ENCODE measurements around the gene GSPT2.
"Not testable (repeated sequence)": the region's sequence is repeated elsewhere in the genome, so short reads cannot be mapped to it uniquely, and the experiment has no call there.

GSPT2 gene

GRCh38 chrX:51743179-51743957 lies at the start of gene GSPT2:
TSS of gene GSPT2 (plus strand) at chrX:51743442. CDS start at chrX:51743627, 185 bp downstream.
- H3K36me3 ChIP-seq (ENCODE audit: control insufficient read depth, insufficient read depth, low read length), result no peaks in the 10 kb centered on the region
- H3K4me3 ChIP-seq (ENCODE audit: low read length), result peak within 1 kb of the TSS; percentile 70
- H3K27ac ChIP-seq (ENCODE audit: low read depth, low read length), result peak within 1 kb of the TSS; percentile 11
- no peaks in the 10 kb centered on the region for H3K4me1 ChIP-seq (ENCODE audit: control insufficient read depth, insufficient read depth, low read length)
- no peak within 1 kb of the TSS for H3K9ac ChIP-seq (ENCODE audit: low read length)
- no peaks in the 10 kb centered on the region for H3K27me3 ChIP-seq (ENCODE audit: control insufficient read depth, insufficient read depth, low read length)

GRCh38 chrX:51694254-51694653 lies 49.0 kb upstream of the GSPT2 start:
- Histone ChIP-seq H3K4me1 (ENCODE audit: control insufficient read depth, insufficient read depth, low read length) (no peaks in the 10 kb centered on the region), H3K27me3 (ENCODE audit: control insufficient read depth, insufficient read depth, low read length) (peaks cover 2% of the 10 kb centered on the region), H3K9ac (ENCODE audit: low read length) (no peak overlapping the region), H3K4me3 (ENCODE audit: low read length) (no peak overlapping the region), H3K27ac (ENCODE audit: low read depth, low read length) (no peak overlapping the region), H3K36me3 (ENCODE audit: control insufficient read depth, insufficient read depth, low read length) (no peaks in the 10 kb centered on the region)

GRCh38 chrX:51697397-51697796 lies 45.8 kb upstream of the GSPT2 start:
- Histone ChIP-seq H3K27me3 (ENCODE audit: control insufficient read depth, insufficient read depth, low read length) (peaks cover 2% of the 10 kb centered on the region), H3K9ac (ENCODE audit: low read length) (no peak overlapping the region), H3K4me1 (ENCODE audit: control insufficient read depth, insufficient read depth, low read length) (no peaks in the 10 kb centered on the region), H3K36me3 (ENCODE audit: control insufficient read depth, insufficient read depth, low read length) (no peaks in the 10 kb centered on the region), H3K4me3 (ENCODE audit: low read length) (no peak overlapping the region), H3K27ac (ENCODE audit: low read depth, low read length) (no peak overlapping the region)

GRCh38 chrX:51710277-51711164 lies 32.7 kb upstream of the GSPT2 start, which contains the start of gene CENPVL1:
TSS of gene CENPVL1 (plus strand) at chrX:51710512. CDS start at chrX:51710512, 0 bp downstream.
- H3K4me3 ChIP-seq (ENCODE audit: low read length); H3K27ac ChIP-seq (ENCODE audit: low read depth, low read length); H3K4me1 ChIP-seq (ENCODE audit: control insufficient read depth, insufficient read depth, low read length); H3K36me3 ChIP-seq (ENCODE audit: control insufficient read depth, insufficient read depth, low read length); H3K27me3 ChIP-seq (ENCODE audit: control insufficient read depth, insufficient read depth, low read length); H3K9ac ChIP-seq (ENCODE audit: low read length): not testable (repeated sequence)

- not testable (repeated sequence) for H3K36me3 ChIP-seq (ENCODE audit: control insufficient read depth, insufficient read depth, low read length); H3K27me3 ChIP-seq (ENCODE audit: control insufficient read depth, insufficient read depth, low read length); H3K27ac ChIP-seq (ENCODE audit: low read depth, low read length); H3K4me3 ChIP-seq (ENCODE audit: low read length); H3K4me1 ChIP-seq (ENCODE audit: control insufficient read depth, insufficient read depth, low read length); H3K9ac ChIP-seq (ENCODE audit: low read length)
Measured at GRCh38 chrX:51712943-51713647, 30.1 kb upstream of the GSPT2 start.

- Histone ChIP-seq H3K9ac (ENCODE audit: low read length) (no peak overlapping the region), H3K4me3 (ENCODE audit: low read length) (no peak overlapping the region), H3K27me3 (ENCODE audit: control insufficient read depth, insufficient read depth, low read length) (peaks cover 4% of the 10 kb centered on the region), H3K27ac (ENCODE audit: low read depth, low read length) (no peak overlapping the region), H3K4me1 (ENCODE audit: control insufficient read depth, insufficient read depth, low read length) (no peaks in the 10 kb centered on the region), H3K36me3 (ENCODE audit: control insufficient read depth, insufficient read depth, low read length) (no peaks in the 10 kb centered on the region)
Measured at GRCh38 chrX:51728202-51728601, 15.0 kb upstream of the GSPT2 start.

GRCh38 chrX:51737091-51737490 lies 6.2 kb upstream of the GSPT2 start:
- no peak overlapping the region for H3K4me3 ChIP-seq (ENCODE audit: low read length)

GRCh38 chrX:51742586-51742985 lies 656 bp upstream of the GSPT2 start:
- H3K4me3 ChIP-seq (ENCODE audit: low read length), result peak overlapping the region; percentile 70

More at GRCh38 chrX:51737091-51737490, 6.2 kb upstream of the GSPT2 start:
- Histone ChIP-seq H3K4me1 (ENCODE audit: control insufficient read depth, insufficient read depth, low read length) (no peaks in the 10 kb centered on the region), H3K27ac (ENCODE audit: low read depth, low read length) (no peak overlapping the region), H3K27me3 (ENCODE audit: control insufficient read depth, insufficient read depth, low read length) (no peaks in the 10 kb centered on the region), H3K9ac (ENCODE audit: low read length) (no peak overlapping the region), H3K36me3 (ENCODE audit: control insufficient read depth, insufficient read depth, low read length) (no peaks in the 10 kb centered on the region)

GRCh38 chrX:51747671-51748070 lies 4.4 kb downstream of the GSPT2 start:
- H3K4me1 ChIP-seq (ENCODE audit: control insufficient read depth, insufficient read depth, low read length), result no peaks in the 10 kb centered on the region
- no peaks in the 10 kb centered on the region for H3K27me3 ChIP-seq (ENCODE audit: control insufficient read depth, insufficient read depth, low read length)
- H3K27ac ChIP-seq (ENCODE audit: low read depth, low read length), result no peak overlapping the region
- no peak overlapping the region for H3K4me3 ChIP-seq (ENCODE audit: low read length)
- no peaks in the 10 kb centered on the region for H3K36me3 ChIP-seq (ENCODE audit: control insufficient read depth, insufficient read depth, low read length)
- no peak overlapping the region for H3K9ac ChIP-seq (ENCODE audit: low read length)

More at GRCh38 chrX:51742586-51742985, 656 bp upstream of the GSPT2 start:
- Histone ChIP-seq H3K36me3 (ENCODE audit: control insufficient read depth, insufficient read depth, low read length) (no peaks in the 10 kb centered on the region), H3K27ac (ENCODE audit: low read depth, low read length) (no peak overlapping the region), H3K9ac (ENCODE audit: low read length) (no peak overlapping the region), H3K4me1 (ENCODE audit: control insufficient read depth, insufficient read depth, low read length) (no peaks in the 10 kb centered on the region), H3K27me3 (ENCODE audit: control insufficient read depth, insufficient read depth, low read length) (no peaks in the 10 kb centered on the region)

- H3K36me3 ChIP-seq (ENCODE audit: control insufficient read depth, insufficient read depth, low read length), result no peaks in the 10 kb centered on the region
- H3K9ac ChIP-seq (ENCODE audit: low read length), result no peak overlapping the region
- no peaks in the 10 kb centered on the region for H3K4me1 ChIP-seq (ENCODE audit: control insufficient read depth, insufficient read depth, low read length)
- H3K27ac ChIP-seq (ENCODE audit: low read depth, low read length), result no peak overlapping the region
- no peak overlapping the region for H3K4me3 ChIP-seq (ENCODE audit: low read length)
- no peaks in the 10 kb centered on the region for H3K27me3 ChIP-seq (ENCODE audit: control insufficient read depth, insufficient read depth, low read length)
Measured at GRCh38 chrX:51759055-51759839, 16.0 kb downstream of the GSPT2 start.

GRCh38 chrX:51760657-51761056 lies 17.4 kb downstream of the GSPT2 start:
- no peak overlapping the region for H3K9ac ChIP-seq (ENCODE audit: low read length)

More at GRCh38 chrX:51760657-51761056, 17.4 kb downstream of the GSPT2 start:
- H3K36me3 ChIP-seq (ENCODE audit: control insufficient read depth, insufficient read depth, low read length), result no peaks in the 10 kb centered on the region
- no peak overlapping the region for H3K4me3 ChIP-seq (ENCODE audit: low read length)
- H3K27ac ChIP-seq (ENCODE audit: low read depth, low read length), result no peak overlapping the region
- no peaks in the 10 kb centered on the region for H3K4me1 ChIP-seq (ENCODE audit: control insufficient read depth, insufficient read depth, low read length)
- no peaks in the 10 kb centered on the region for H3K27me3 ChIP-seq (ENCODE audit: control insufficient read depth, insufficient read depth, low read length)

All from rectal smooth muscle tissue (tissue), 1 donor.